HG02610 (cell line): ENCODE results near the gene PPIB.

ENCODE experiments used
- ATAC-seq: cut with Tn5 transposase; IDR thresholded peaks from one replicate; pipeline ENCODE4 v1.9.1; 2021; ENCODE audit warnings: mild to moderate bottlenecking, moderate library complexity; ENCODE audit not compliant: unreplicated experiment

PPIB gene

GRCh38 chr15:64162869-64163658, at the start of gene PPIB:
Gene PPIB, minus strand, starts transcription at chr15:64163022. Its CDS starts 36 bp downstream, at chr15:64162986.
- peak; percentile 88 for ATAC-seq

GRCh38 chr15:64211696-64212095, 48.9 kb upstream of the PPIB start:
- ATAC-seq = no peak

GRCh38 chr15:64210371-64210770, 47.5 kb upstream of the PPIB start:
- no peak for ATAC-seq

- no peak for ATAC-seq
Measured at GRCh38 chr15:64209680-64210334, 47.0 kb upstream of the PPIB start.

- ATAC-seq = no peak
Measured at GRCh38 chr15:64205202-64205601, 42.4 kb upstream of the PPIB start.

- ATAC-seq = no peak
Measured at GRCh38 chr15:64197425-64197824, 34.6 kb upstream of the PPIB start.

GRCh38 chr15:64193971-64194370, 31.1 kb upstream of the PPIB start:
- ATAC-seq = no peak

GRCh38 chr15:64191971-64192830, 29.4 kb upstream of the PPIB start:
- no peak for ATAC-seq

- ATAC-seq = no peak
Measured at GRCh38 chr15:64187396-64188191, 24.8 kb upstream of the PPIB start.

- no peak for ATAC-seq
Measured at GRCh38 chr15:64185146-64185911, 22.5 kb upstream of the PPIB start.

GRCh38 chr15:64182859-64183370, 20.1 kb upstream of the PPIB start:
- no peak for ATAC-seq

- peak; percentile 80 for ATAC-seq
Measured at GRCh38 chr15:64180235-64180824, 17.5 kb upstream of the PPIB start.

- ATAC-seq = no peak
Measured at GRCh38 chr15:64166102-64166890, 3.5 kb upstream of the PPIB start.

GRCh38 chr15:64164436-64164835, 1.6 kb upstream of the PPIB start:
- no peak for ATAC-seq

- ATAC-seq = peak; percentile 11
Measured at GRCh38 chr15:64163659-64164362, 989 bp upstream of the PPIB start.

GRCh38 chr15:64162478-64162868, 349 bp downstream of the PPIB start:
- peak; percentile 20 for ATAC-seq

- no peak for ATAC-seq
Measured at GRCh38 chr15:64161688-64162477, 939 bp downstream of the PPIB start.
